Endometrial microvascular endothelial cells (primary cell): ENCODE results near the gene MYL6B. TPM values are rescaled to one million over a fixed set of nuclear protein-coding genes. Genes with fewer than 3 reads are reported as not detected.

Experiments used
- in situ Hi-C: cut with HindIII; loops from 2 replicates; pipeline ENCODE4 v1.10.0; 2017; ENCODE audit warnings: low sequenced_read_pairs, low pct_unique_long_range_greater_than_20kb; ENCODE audit errors: inconsistent ontology term
- total RNA-seq: library from RNA; depleted of rRNA; stranded (reverse); fragments of >200 nt; gene quantifications from one replicate; pipeline ENCODE4 v1.2.3, GENCODE V29; 2015; ENCODE audit errors: inconsistent ontology term

The MYL6B gene
- total RNA-seq, 1 donor from 2014 or later = 121 TPM

GRCh38 chr12:56120158-56120846, 32.1 kb upstream of the MYL6B start:
- in situ Hi-C loops = no loop called here

GRCh38 chr12:56121204-56121870, 31.1 kb upstream of the MYL6B start:
- in situ Hi-C loops = no loop called here

- in situ Hi-C loops = no loop called here
These were observed 29.8 kb upstream of the MYL6B start for GRCh38 chr12:56122637-56123036.

GRCh38 chr12:56124133-56124532, 28.3 kb upstream of the MYL6B start:
- in situ Hi-C loops = no loop called here

GRCh38 chr12:56126732-56127239, 25.6 kb upstream of the MYL6B start:
- in situ Hi-C loops = no loop called here

- in situ Hi-C loops = no loop called here
These were observed 24.9 kb upstream of the MYL6B start for GRCh38 chr12:56127485-56127887.

- in situ Hi-C loops = no loop called here
These were observed 24.3 kb upstream of the MYL6B start, which contains the start of gene ESYT1 for GRCh38 chr12:56127888-56128669. Gene ESYT1 (plus strand): TSS chr12:56128267. CDS start chr12:56128320, 53 bp downstream.

- in situ Hi-C loops = no loop called here
These were observed 23.6 kb upstream of the MYL6B start for GRCh38 chr12:56128670-56129205.

GRCh38 chr12:56129206-56129941, 23.0 kb upstream of the MYL6B start:
- in situ Hi-C loops = no loop called here

- in situ Hi-C loops = no loop called here
These were observed 22.4 kb upstream of the MYL6B start for GRCh38 chr12:56129942-56130495.

GRCh38 chr12:56130876-56131275, 21.5 kb upstream of the MYL6B start:
- in situ Hi-C loops = no loop called here

- in situ Hi-C loops = no loop called here
These were observed 17.5 kb upstream of the MYL6B start for GRCh38 chr12:56134897-56135296.

- in situ Hi-C loops = no loop called here
These were observed 14.4 kb upstream of the MYL6B start for GRCh38 chr12:56137853-56138571.

- in situ Hi-C loops = no loop called here
These were observed 10.2 kb upstream of the MYL6B start for GRCh38 chr12:56141946-56142784.

GRCh38 chr12:56143217-56143616, 9.2 kb upstream of the MYL6B start:
- in situ Hi-C loops = no loop called here

GRCh38 chr12:56143870-56144269, 8.5 kb upstream of the MYL6B start:
- in situ Hi-C loops = no loop called here

- in situ Hi-C loops = no loop called here
These were observed 7.2 kb upstream of the MYL6B start for GRCh38 chr12:56145217-56145616.
